ENCODE measurements around the gene MUC3A. TPM values are rescaled to one million over a fixed set of nuclear protein-coding genes. Genes with fewer than 3 reads are reported as not detected.
"Not testable (repeated sequence)": the region's sequence is repeated elsewhere in the genome, so short reads cannot be mapped to it uniquely, and the experiment has no call there.

The MUC3A gene
- total and polyA plus RNA-seq, 2 of the 4 experiments (the other 2 are of a cell fraction), result 0.05 TPM; not detected in 1

GRCh38 chr7:101007361-101007760 lies 58.0 kb downstream of the MUC3A start:
- H3K36me3 ChIP-seq (ENCODE audit: control insufficient read depth, insufficient read depth, low read length); H2AK5ac ChIP-seq (ENCODE audit: low read depth, low read length); H4K20me1 ChIP-seq (ENCODE audit: insufficient read depth, low read length); BruUV-seq (replicated peaks); in situ Hi-C loops (cut with MboI; ENCODE audit: low sequenced_read_pairs); H3K4me1 ChIP-seq (ENCODE audit: control insufficient read depth, insufficient read depth, low read length); H2BK5ac ChIP-seq (ENCODE audit: low read depth, low read length, poor library complexity, severe bottlenecking); POLR2A ChIA-PET (ENCODE audit: unreplicated experiment); H3K56ac ChIP-seq (ENCODE audit: extremely low read depth, insufficient read depth, low read length); H2AFZ ChIP-seq (replicated peaks; ENCODE audit: low read length, poor library complexity); H4K91ac ChIP-seq (ENCODE audit: insufficient read depth, low read depth, low read length); H3K23ac ChIP-seq (ENCODE audit: low read depth, low read length); intact Hi-C loops (cut with micrococcal nuclease); H3K9me3 ChIP-seq (ENCODE audit: control insufficient read depth, insufficient read depth, low read length); DNase-seq; H3K27me3 ChIP-seq (ENCODE audit: control insufficient read depth, insufficient read depth, low read length); H3K4ac ChIP-seq (ENCODE audit: low read depth, low read length); H3K79me1 ChIP-seq (ENCODE audit: low read depth in 1 of 2, low read length in 2 of 2); H3K27ac ChIP-seq (ENCODE audit: insufficient read depth, low read length); H2AK9ac ChIP-seq (replicated peaks; ENCODE audit: low read depth, low read length, poor library complexity); H2BK15ac ChIP-seq (ENCODE audit: low read depth, low read length); H2BK120ac ChIP-seq (ENCODE audit: low read depth, low read length); dilution Hi-C loops (cut with HindIII; ENCODE audit: low sequenced_read_pairs, unreplicated experiment); H4K8ac ChIP-seq (ENCODE audit: low read depth in 2 of 2, low read length in 2 of 2); ATAC-seq (ENCODE audit: low read depth); H2BK20ac ChIP-seq (ENCODE audit: low read depth, low read length); H3K4me2 ChIP-seq (ENCODE audit: low read depth, low read length); H3K18ac ChIP-seq (ENCODE audit: low read depth, low read length); H3K9ac ChIP-seq (ENCODE audit: low read depth, low read length); H4K5ac ChIP-seq (ENCODE audit: low read depth, low read length); H3K9me1 ChIP-seq (ENCODE audit: insufficient read depth, low read length); H3K4me3 ChIP-seq (ENCODE audit: insufficient read depth, low read depth, low read length); H3K14ac ChIP-seq (replicated peaks; ENCODE audit: low read depth, low read length): not testable (repeated sequence)
- 58% methylated on average over 2 of the region's 2 CpGs; no CpG with 5 or more reads in 1 of the 2 experiments for WGBS, 2 experiments (ENCODE audit: extremely low coverage in 2 of 2, insufficient read length in 1 of 2)
- CTCF ChIA-PET, result interaction anchor here (0.6 kb wide), 1 partner anchor 97 kb away, joined by 5 read pairs; no protein-coding TSS in a partner anchor
